HG03025 (cell line): ENCODE data around the gene PRKD2.
"Not testable (repeated sequence)": the region's sequence is repeated elsewhere in the genome, so short reads cannot be mapped to it uniquely, and the experiment has no call there.

Source experiments
- ATAC-seq: cut with Tn5 transposase; IDR thresholded peaks from one replicate; pipeline ENCODE4 v1.9.1; 2021; ENCODE audit warnings: mild to moderate bottlenecking, moderate library complexity; ENCODE audit not compliant: unreplicated experiment, low FRiP score

PRKD2 gene

DNA sequence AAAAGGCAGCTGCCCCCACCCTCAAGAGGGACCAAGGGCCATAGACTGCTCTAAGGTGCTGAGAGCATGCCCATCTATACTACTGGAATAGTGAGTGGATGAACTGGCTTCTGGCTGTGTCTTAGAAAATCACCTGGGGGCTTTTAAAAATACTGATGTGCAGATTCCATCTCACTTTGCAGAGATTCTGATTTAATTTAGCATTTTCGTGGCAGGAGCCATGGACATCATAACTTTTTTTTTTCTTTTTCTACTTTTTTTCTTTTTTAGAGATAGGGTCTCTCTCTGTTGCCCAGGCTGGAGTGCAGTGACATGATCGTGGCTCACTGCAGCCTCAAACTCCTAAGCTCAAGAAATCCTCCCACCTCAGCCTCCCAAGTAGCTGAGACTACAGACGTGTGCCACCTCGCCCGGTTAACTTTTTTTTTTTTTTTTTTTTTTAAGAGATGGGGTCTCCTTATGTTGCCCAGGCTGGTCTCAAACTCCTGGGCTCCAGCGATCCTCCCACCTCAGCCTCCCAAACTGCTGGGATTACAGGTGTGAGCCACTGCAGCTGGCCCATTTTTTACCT lies 4.1 kb downstream of the PRKD2 start:
- not testable (repeated sequence) for ATAC-seq

DNA sequence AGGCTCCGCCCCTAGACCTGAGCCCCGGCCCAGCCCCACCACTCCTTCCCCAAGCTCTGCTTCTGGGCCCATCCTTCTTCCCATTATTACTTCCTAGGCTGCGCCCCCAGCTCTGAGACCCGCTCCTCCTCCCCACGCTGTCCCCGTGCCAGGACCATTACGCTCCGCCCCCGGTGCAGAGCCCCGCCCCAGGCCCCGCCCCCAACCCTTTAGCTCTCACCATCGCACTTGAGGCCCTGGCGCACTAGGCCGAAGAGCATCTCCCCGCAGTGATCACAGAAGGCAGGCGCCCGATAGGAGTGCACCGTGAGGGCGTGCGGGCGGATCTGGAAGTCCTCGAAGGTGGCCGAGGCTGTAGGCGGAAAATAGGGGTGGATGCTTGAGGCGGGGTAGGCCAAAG lies 6.2 kb downstream of the PRKD2 start:
- ATAC-seq, result no peak

DNA sequence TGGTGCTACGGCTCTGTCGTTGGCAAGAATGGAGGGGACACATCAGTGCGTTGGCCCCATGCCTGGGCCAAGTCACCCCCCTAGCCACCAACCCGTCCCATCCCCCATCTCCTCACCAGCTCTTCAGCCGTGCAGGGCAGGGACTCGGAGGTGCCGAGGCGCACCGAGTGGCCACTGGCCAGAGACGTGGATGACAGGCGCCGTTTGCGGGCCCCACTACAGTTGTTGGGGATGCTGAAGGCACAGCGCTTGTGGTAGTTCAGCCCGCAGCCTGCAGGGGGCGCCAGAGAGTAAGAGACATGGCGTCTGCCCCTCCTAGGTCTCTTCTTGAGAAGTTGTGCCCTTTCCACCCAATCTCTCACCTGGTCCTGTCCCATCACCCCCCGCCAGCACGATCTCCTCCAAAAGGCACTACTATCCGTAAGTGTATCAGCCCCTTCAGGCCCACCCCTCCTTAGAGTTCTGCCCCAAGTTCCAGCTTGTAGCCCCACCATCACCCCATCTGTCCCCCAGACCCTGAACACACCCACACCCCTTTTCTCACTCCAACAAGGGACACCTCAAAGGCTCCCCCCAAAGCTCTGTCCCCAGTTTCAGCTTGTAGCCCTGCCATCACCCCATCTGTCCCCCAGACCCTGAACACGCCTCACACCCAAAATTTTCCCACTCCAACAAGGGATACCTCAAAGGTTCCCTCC lies 12.4 kb downstream of the PRKD2 start:
- no peak for ATAC-seq

DNA sequence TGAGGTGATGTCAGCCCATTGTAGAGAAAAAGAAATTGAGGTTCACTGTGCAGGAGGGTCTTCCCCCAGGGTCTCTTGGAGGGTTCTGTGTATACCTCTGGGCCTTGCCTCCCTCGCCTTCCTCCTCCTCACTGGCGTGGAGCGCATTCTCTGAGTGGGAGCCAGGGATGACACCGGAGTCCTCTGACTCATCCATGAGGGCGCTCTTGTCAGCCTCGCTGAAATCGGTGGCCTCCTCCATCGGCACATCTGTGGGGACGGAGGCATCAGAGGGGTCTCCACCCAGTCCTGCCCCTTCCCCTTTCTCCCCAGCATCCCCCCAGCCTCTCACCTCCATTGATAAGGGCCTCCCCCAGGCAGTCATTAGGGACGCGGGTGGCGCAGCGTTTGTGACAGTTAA lies 16.2 kb downstream of the PRKD2 start:
- ATAC-seq, result no peak

DNA sequence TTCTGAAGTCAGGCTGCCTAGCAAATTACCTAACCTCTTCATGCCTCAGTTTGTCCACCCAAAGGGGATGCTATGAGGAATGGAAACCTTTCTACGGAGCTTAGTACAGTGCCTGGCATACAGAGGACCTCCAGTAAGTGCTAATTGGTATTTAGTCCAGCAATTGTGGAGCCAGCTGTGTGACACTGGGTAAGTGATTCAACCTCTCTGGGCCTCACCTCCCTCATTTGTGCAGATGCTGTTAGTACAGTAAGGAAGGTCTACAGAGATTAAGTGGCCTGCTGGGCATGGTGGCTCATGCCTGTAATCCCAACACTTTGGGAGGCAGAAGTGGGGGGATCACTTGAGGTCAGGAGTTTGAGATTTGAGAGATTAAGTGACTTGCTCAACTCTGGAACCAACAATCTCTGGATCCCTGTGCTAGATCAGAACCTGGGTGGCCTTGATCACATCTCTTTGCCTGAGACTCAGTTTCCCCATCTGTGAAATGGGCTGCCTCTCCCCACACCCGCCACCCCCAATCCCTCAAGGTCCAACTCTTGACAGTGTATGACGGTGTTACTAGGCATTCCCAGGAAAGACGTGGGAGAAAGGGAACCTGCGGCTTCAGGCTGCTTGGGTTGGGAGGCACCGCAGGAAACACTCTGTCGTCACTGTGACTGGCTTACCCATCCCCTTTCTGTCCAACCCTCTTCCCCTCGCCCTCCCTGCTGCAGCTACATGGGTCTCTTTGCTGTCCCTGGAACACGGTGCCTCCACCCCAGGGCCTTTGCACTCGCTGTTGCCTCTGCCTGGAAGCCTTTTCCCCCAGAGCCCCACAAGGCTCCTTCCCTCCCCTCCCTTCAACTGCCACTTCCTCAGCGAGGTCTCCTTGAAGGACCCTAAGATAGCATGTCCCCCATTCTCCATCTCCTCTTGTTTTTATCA lies 18.3 kb downstream of the PRKD2 start:
- no peak for ATAC-seq

DNA sequence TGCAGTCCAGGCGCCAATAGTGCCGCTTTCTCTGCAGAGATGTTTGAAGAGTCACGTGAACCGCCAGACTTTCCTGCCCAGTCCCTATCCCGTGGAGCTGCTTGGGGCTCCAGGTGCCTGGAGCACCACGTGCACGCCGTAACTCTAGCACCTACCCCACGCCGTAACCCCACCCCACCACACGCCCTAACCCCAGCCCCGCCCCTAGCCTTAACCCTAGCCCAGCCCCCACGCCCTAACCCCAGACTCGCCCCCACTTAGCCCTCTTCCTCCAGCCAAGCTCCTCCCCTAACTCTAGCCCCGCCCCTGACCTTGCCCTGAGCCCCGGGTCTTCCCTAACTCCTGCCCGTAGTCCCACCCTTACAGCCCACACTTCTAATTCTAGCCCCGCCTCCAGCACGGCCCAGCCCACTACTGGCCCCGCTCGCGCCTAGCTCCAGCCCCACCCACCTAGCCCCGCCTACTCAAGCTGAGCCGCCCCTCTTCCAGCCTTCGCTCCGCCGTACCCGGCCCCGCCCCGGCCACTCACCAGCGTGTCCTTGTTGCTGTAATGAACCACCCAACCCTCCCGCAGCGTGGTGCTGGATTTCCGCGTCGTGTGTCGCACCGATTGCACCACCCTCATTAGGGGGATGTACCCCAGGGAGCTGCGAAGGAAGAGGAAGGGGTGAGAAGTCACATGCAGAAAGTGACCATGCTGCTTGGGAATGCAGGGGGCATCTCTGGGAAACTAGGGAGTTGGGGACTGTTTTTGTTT lies 19.5 kb downstream of the PRKD2 start:
- no peak for ATAC-seq

DNA sequence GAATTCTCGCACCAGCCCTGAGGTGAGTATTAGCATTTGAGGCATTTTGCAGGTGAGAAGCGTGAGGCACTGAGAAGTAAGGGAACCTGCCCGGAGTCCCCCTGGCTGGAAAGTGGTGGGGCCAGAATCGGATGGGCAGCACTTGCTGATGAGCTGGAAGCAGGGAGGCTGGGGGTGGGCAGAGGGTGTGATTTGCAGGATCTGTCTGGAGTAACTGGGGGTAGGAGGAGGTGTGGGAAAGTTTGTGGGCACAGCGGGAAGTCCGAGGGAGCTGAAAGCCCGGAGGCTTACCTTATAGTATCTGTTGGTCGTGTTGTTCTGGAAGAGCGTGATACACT lies 20.1 kb downstream of the PRKD2 start:
- ATAC-seq, result no peak

DNA sequence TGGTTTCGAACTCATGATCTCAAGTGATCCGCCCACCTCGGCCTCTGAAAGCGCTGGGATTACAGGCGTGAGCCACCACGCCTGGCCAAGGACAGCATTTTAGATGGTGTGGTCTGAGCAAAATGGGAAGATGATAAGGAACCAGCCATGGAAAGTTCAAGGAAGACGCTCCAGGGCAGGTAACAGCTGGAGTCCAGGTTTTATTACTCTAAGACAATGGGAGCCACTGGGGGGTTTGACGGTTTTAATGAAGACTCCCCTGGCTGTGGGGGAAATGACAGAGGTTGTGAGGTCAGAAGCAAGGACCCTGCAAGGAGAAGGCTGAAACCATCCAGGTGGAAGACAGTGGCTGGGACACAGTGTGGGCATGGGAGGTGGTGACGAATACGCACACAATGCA lies 20.9 kb downstream of the PRKD2 start:
- ATAC-seq, result no peak

DNA sequence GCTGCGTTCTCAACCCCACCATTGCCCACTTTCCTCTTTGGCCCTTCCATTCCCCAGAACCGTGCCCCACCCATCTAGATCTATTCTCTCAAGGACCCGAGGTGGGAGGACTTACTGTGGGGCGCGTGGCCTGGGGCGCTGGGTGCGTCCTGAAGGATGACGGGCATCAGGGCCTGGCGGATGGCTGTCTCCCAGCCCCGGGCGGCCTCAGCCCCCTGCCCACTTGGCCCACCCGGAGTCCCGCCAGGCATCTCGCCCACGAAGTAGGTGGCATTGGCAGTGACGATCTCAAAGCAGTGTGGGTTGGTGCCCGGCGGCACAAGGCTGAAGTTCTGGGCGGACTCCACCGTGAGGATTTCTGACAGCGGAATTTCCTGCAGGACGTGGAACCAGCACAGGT lies 23.2 kb downstream of the PRKD2 start:
- no peak for ATAC-seq

DNA sequence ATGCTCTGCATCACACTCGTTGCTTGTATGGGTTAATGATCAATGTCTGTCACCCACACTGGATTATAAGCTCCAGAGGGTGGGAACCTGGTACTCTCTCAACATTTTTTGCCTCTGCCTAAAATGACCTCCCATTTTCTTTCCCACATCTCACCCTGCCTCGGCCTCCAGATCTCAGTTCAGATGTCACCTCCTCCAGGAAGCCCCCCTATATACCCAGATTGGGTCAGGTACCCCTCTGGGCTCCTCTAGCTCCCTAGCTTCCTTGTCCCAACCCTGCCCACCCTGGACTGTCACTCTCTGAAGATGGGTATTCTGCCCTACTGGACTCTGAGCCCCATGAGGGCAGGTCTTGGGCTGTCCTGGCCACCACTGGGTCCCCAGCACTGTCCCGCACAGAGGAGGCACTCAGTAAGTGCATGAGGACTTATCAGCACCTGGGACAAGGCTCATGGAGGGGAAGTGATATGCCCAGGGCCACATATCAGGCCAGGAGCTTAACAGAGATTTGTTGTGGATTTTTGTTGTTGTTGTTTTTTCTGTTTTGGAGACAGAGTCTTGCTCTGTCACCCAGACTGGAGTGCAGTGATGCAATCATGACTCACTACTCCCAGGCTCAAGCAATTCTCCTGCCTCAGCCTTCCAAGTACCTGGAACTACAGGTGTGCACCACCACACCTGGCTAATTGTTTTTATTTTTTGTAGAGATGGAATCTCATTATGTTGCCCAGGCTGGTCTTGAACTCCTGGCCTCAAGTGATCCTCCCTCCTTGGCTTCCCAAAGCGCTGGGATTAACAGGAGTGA lies 23.8 kb downstream of the PRKD2 start:
- ATAC-seq, result no peak

DNA sequence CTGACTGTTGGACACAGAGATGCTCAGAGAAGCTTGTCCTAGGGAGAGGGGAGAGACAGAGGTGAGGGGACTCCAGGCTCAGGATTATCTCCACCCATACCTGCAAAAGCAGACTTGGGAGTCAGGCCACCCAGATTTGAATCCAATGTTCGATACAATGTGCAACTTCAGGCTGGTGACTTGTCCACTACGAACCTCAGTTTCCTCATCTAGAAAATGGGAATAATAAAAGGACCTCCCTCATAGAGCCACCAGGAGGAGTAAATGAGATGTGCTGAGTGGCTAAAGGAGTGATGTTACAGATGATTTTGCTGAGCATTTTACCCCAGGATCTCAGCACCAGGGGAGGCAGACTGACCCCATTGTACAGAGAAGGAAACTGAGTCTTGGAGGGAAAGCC lies 25.0 kb downstream of the PRKD2 start:
- ATAC-seq, result no peak

DNA sequence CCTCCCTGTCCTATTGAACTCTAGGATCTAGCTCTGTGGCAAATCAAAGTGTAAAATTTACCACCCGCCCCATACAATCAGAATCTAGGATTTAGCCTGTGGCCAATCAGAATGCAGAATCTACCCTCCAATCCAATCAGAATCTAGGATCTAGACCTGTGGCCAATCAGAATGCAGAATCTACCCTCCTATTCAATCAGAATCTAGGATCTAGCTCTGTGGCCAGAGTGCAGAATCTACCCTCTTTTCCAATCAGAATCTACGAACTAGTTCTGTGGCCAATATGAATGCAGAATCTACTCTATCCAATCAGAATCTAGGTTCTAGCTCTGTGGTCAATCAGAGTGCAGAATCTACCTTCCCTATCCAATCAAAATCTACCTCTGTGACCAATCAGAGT lies 25.8 kb downstream of the PRKD2 start:
- no peak for ATAC-seq

DNA sequence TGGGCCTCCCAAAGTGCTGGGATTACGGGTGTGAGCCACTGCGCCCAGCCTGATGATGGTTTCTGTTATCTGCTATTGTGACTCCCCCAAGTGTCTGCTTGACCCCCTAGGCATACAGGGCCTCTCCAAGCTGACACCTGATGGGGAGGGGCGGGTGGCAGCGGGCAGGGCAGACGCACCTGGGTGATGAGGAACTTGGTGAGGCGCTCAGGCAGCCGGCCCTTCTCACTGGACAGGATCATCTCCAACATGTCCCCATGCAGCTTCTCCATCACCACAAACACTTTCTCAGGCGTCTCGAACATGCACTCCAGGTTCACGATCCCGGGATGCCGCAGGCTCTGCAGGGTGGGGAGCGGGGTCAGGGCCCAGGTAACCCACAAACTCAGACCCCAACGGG lies 27.6 kb downstream of the PRKD2 start:
- ATAC-seq, result no peak

DNA sequence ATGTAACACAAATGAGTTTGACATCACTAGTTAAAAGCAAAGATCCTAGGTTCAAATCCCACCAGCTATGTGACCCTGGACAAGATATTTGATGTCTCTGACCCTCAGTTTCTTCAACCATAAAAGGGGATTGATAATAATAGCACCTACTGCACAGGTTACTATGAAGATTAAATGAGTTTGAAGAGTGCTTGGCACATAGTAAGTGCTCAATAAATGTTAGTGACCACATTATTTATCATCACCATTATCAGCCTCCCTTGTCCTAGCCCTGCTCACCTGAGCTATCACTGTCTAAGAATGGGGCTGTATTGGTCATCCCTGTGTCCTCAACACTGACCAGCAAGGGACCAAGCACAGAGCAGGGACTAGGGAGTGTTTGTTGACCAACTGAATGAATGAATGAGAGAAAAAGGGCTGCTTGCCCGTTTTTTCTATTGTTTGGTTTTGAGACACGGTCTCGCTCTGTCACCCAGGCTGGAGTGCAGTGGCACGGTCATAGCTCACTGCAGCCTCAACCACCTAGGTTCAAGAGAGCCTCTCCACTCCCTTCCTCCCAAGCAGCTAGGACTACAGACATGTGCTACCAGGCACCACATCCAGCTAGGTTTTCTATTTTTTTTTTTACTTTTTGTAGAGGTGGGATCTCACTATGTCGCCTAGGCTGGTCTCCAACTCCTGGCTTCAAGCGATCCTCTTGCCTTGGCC lies 29.3 kb downstream of the PRKD2 start:
- ATAC-seq, result no peak

DNA sequence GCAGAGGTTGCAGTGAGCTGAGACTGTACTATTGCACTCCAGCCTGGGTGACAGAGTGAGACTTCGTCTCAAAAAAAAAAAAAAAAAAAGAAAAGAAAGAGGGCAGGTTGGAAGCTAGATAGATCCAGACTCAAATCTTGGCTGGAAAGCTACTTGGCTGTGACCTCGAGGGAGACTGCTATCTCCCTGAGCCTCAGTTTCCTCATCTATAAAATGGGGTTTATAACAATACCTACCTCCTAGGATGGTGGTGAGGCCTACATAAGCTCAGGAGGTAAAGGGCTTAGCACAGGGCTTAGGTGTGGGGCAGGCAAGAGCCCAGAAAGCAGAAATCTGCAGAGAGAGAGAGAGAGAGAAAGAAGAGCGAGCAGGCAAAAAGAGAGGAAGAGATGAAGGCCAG lies 31.7 kb downstream of the PRKD2 start:
- no peak for ATAC-seq

DNA sequence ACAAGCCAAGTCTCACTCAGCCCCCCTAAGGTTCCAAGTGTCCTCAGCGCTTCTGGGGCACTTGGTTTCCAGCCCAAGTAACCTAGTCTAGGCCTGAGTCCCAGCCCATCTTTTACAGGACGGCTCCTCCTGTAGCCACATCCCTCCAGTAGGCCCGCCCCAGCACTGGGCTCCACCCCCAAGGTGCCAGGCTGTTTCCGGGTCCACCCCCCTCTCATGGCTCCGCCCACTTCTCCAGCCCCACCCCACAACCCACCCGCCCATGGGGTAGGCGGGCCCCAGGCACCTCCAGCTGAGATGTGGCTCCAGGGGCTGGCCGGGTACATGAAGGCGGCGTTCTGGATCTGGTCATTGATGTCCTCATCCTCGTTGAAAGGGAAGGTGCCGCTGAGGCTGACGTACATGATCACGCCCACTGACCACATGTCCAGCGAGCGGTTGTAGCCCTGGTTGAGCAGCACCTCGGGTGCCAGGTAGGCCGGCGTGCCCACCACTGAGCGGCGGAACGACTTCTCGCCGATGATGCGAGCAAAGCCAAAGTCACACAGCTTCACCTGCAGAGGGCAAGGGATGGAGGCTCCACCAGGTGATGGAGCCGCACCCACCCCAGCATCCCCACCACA lies 38.7 kb downstream of the PRKD2 start:
- ATAC-seq, result no peak

DNA sequence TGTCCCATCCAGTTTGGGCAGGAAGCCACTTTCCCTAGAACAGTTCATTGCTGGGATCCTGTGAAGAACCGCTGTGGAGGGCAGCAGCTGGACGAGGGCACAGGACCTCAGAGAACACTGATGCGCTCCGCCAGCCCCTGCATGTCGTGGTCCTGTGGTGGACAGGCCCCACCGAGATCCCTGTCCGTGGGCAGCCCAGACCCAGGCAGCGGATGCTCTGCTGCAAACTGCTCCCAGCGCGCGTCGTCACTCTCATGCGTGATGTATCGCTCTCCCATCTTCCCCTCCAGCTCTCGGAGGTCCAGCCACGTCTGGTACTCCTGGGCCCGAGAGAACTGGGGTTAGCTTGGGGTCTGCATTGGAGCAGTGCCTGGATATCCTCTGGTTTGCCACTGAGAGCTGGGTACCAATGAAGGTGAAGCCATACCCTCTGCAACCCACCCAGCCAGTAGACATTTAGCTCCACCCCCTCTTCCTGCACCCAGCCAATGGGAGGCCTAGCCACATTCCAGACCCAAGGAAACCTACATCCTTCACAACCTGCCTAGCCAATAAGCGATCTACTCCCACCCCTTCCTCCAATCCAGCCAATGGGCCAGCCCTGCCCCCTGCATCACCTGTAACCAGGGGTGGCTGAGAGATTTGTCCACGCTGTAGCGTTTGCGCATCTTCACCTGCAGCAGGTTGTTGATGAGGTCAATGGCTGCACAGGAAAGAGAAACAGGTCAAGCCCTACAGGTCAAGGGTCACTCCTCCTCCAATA lies 42.3 kb downstream of the PRKD2 start:
- no peak for ATAC-seq

DNA sequence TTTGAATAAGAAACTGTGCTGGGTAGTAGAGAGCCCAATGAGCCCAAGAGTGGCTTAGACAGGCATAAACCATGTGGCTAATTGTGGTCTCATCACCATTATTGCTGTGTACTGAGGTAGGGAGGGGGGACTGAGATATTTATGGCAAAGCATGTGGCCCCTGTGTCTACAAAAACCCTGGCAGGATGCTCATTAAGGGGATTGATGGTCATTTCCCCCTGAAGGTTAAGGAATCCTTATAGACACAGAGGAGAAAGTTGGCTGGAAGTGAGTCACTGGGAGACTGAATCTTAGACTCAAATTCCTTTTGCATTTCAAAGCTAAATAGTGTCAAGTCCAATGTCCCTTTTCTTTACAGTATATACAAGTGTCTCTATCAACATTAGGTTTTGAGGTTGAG lies 46.1 kb downstream of the PRKD2 start:
- ATAC-seq, result no peak
